Right ventricle myocardium superior (tissue), 1 donor: ENCODE results near the gene LOXL4. TPM values are rescaled to one million over a fixed set of nuclear protein-coding genes. Genes with fewer than 3 reads are reported as not detected.

Source experiments
- ATAC-seq: fragments of 200-7000 bp; cut with Tn5 transposase; one replicate; pipeline ENCODE4 v1.9.1; 2020; ENCODE audit warnings: mild to moderate bottlenecking; ENCODE audit not compliant: poor library complexity
- DNase-seq: peaks from one replicate; pipeline ENCODE4 v3.0.0-alpha.2; 2020
- intact Hi-C: fragments of 100-400 bp; cut with DNase I; formaldehyde crosslinking; loops from one replicate; pipeline ENCODE4 v1.11.2; 2022
- total RNA-seq: library from RNA; stranded (reverse); fragmentation: NEBNext Ultra II Directional; extraction: Animal tissue kit (Norgen Biotek cat#: 25700); gene quantifications from one replicate; pipeline ENCODE4 v1.2.1, GENCODE V29; 2021
- donor health status: DM: no; HTN: yes; CAD: no; lungs with severe emphysema.

The LOXL4 gene
- total RNA-seq, 1 donor from 2014 or later = 0.51 TPM

DNA sequence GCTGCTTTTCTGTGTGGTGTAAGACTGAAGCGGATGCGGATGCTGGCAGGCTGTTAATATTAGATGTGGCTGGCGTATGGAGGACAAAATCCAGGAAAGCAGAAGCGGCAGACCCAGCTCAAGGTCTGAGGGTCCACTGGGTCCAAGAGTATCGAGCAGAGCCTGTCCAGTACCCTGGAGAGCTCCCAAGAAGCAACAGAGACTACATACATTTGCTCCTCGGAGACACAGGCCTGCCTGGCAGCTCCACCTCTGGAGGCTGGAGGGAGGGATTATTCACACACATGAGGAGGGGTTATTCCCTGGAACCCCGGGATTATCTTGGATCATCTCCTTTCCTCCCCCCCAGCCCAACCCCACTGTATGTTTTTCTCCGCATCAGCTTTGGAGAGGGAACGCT, 31.3 kb upstream of the LOXL4 start:
- DNase-seq = no peak
- no peak for ATAC-seq
- intact Hi-C loops = no loop called here

DNA sequence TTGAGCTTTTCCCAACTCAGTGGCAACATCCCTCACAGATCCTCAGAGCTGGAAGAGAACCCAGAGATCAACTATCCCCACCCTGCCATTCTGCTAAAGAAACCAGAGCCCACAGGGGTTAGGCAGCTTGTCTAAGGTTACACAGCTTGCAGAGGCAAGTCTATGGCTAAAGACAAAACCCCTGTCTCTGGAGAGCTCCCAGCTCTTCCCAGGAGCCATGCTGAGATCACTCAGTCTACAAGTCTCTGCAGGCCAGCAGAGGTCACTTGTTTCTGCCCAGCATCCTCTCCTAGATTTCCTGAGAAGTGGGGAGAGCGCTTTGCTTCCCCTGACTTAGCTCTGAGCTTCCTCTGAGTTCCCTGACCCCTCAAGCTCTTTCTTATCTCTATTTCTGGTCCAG, 28.5 kb upstream of the LOXL4 start:
- no peak for ATAC-seq
- no peak for DNase-seq

DNA sequence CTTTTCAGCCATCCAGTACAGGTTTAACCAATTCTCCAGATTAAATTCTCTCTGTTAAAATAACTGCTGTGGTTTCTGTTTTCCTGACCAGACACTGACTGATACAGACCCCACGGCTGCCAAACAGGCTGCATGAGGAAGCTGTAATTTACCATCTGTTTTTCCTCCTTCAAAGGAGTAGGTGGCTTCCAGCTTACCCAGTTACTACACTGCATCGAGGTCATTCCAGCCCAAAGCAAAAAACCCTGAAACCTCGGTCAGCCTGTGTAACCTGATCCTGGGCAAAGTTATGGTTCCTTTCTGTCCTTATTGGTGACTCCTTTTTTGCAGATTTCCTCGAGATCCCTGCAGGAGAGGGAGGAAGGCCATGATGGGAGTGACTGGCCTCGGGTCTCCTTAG, 27.9 kb upstream of the LOXL4 start:
- DNase-seq = no peak
- intact Hi-C loops = no loop called here
- ATAC-seq = no peak

More for the DNA sequence above, 28.5 kb upstream of the LOXL4 start:
- intact Hi-C loops = no loop called here

DNA sequence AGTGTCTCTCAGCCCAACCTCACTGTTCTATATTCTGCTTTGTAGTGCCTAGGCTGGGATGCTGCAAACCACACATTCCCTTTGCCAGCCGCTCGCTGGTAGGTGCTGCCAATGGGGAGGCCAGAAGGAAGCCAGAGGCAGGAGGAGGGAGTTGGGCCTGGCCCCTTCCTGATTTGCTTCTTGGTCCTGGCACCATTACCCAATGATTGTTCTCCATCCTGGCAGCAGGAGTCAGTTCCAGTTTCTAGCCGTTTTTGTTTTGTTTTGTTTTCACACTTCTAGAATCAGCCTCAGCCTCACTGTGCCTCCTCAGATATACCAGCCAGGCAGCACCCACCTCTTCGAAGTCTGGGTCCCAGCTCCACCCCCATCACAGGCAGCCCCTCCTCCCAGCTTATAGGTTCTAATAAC, 27.4 kb upstream of the LOXL4 start:
- peak; percentile 23 for ATAC-seq
- intact Hi-C loops = no loop called here

DNA sequence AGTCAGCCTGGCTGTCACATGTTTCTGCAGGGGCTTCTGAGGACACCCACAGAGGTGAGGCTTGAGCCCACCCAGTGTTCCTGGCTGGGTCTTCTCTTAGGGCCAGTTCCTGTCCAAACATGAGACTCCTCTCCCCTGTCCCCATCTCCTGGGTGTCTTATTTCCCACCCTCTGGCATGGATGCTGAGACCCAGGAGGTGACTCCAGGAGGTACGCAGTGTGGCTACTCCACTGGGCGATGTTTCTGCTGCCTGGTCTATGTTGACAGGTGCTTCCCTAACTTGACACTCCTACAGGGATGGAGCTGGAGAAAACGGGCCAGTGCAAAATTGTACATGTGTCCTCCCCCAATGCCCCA, 26.3 kb upstream of the LOXL4 start:
- intact Hi-C loops = no loop called here
- DNase-seq = no peak
- ATAC-seq = no peak

More for the DNA sequence above, 27.4 kb upstream of the LOXL4 start:
- no peak for DNase-seq

DNA sequence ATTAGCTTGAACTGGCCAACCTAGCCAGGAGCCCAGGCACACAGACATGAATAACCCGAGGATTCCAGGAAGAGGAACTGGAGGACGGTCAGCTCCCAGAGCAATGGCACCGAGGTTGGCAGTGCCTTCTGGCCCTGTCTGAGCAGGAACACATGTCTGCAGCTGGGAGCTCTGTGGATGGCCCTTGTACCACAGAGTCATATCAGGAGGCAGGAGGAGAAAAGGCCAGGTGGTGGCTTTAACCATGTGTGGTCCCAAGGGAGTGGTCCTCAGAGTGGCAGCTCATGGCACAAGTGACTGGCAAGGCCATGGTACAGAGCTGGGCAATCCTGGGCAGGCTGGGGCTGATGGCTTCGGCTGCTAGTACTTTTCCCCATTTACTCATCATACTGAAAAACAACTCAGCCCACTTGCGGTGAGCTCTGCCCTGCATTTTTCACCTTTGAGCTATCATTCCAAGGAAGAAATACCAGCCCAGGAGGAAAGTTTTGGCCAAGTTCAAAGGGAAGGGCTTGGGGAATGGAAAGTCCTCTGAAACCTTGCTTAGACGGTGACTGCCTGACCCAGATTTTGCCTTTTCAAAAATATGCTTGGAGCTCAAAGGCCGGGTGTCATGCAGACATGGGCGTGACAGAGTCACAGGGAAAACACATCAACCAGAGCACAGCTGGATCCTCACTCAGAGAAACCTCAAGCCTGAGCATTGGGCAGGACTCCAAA, 25.7 kb upstream of the LOXL4 start:
- DNase-seq (no peak), ATAC-seq (peak; percentile 66)
- intact Hi-C loops = no loop called here

DNA sequence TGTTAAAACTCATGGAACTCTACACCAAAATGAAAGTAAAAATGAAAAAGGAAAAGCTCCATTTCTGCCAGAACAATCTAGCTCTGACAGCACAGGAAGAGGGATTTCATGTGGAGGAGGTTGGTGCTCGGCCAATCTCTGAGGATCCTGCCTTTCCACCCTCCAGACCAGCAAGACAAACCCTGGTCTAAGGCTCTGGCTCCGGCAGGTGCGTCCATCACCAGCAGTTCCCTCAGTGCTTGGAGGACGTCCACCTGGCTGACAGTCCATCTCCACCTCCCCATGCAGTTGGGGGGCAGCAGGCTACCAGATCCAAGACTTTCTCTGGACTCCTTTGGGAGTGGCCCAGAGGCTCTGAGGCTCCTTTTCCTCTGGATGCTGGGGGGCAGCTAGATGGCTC, 25.0 kb upstream of the LOXL4 start:
- DNase-seq (no peak), ATAC-seq (peak; percentile 47)
- intact Hi-C loops = no loop called here

DNA sequence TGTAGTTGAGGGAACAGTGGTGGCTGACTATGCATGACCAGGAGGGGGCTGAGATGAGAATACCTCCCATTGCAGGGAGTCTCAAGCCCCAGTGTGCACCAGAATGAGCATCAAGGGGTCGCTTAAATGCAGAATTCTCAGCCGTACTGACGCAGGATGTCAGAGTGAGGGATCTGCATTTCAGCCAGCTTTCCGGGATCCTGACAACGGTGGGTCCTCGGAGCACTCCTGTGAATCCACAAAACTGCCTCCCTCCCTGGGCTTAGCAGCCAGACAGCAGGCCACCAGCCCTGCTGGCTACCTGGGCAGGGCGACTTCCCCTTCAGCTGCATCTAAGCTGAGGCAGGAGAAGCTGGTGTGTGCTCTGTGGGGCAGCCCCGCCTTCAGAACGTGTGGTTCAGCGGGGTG, 21.8 kb upstream of the LOXL4 start:
- ATAC-seq (no peak), DNase-seq (no peak)
- intact Hi-C loops = no loop called here

DNA sequence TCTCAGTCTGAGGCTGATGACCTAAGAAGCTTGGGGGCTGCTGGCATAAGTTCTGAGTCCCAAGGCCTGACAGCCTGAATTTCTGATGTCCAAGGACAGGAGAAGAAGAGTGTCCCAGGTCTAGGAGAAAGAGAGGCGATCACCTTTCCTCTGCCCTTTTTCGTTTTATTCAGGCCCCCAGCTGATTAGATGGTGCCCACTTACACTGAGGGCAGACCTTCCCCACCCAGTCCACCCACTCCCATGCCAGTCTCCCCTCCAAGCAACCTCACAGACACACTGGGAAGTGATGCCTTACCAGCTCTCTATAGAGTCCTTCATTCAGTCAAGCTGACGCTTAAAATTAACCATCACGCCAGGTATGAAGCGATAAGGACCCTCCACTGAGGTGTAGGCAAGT, 19.3 kb upstream of the LOXL4 start:
- intact Hi-C loops = no loop called here
- ATAC-seq (no peak), DNase-seq (no peak)

DNA sequence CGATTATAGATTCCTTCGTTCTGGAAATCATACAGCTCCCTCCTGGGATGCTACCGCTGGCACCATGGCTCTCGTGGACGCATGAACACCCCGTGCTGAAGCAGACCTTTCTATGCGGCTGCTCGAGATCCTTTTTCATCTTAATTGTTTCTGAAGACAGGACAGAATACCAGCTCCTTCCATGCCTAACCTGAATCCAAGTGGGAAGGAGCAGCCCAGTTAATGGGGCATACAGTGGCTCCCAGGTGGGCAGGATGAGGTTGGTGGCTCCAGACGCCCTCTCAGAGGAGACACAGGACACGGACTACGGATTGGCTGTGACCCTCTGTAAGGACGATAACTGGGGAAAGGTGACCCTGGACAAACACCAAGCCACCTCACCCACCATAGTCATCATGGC, 18.4 kb upstream of the LOXL4 start:
- intact Hi-C loops = no loop called here
- DNase-seq (no peak), ATAC-seq (no peak)

DNA sequence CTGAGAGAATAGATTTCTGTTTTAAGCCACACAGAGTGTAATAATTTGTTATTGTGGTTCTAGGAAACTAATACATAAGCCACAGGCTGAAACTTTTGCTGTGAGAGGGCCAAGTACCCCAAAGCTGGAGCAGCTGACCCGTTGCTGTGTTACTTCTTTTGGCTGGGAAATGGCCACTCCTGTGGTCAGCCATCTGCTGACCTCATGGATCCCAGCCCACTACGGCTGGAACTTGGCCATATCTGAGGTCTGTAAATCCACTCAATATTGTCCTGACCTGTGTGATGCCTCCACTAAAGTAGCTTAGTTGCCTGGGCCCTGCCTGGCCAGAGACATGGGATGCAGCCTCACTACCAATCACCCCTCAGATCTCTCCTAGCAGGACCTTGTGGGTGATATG, 17.4 kb upstream of the LOXL4 start:
- DNase-seq = no peak
- intact Hi-C loops = no loop called here
- no peak for ATAC-seq

DNA sequence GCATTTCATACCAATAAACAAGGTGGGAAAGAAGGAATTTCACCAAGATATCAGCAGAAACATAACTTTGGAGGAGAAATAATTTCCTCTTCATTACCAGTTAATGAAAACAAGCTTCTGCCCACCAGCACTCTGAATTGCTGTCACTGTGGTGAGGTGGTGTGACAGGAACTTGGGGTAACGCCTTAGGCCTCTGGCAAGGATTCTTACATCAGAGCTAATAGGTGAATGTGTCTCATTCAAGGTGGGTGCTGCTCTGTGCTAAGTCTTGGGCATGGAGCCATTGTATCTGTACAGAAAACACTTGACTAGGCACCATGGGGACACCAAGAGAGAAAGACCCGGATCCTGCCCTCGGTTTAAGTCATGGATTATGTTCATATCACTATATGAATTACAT, 8.3 kb upstream of the LOXL4 start:
- intact Hi-C loops = no loop called here
- no peak for DNase-seq
- no peak for ATAC-seq

DNA sequence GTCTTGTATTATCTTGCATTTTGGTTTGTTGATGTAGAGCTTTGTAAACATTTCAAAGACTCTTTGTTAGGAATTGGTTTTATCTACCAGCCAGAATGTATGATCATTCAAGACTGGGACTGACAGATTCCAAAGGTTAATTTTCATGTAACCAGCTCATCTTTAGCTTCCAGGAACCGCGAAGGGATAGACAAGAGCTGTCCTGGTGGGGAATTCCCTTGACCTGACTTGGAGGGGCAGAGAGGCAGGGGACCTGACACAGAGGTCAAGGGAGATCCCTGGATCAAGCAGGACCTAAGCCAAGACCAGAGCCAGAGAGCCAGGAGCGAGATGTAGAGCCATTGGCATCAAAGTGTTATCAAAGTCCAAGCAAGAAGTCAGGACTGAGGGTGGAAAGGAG, 6.6 kb upstream of the LOXL4 start:
- intact Hi-C loops = no loop called here
- ATAC-seq (no peak), DNase-seq (no peak)

DNA sequence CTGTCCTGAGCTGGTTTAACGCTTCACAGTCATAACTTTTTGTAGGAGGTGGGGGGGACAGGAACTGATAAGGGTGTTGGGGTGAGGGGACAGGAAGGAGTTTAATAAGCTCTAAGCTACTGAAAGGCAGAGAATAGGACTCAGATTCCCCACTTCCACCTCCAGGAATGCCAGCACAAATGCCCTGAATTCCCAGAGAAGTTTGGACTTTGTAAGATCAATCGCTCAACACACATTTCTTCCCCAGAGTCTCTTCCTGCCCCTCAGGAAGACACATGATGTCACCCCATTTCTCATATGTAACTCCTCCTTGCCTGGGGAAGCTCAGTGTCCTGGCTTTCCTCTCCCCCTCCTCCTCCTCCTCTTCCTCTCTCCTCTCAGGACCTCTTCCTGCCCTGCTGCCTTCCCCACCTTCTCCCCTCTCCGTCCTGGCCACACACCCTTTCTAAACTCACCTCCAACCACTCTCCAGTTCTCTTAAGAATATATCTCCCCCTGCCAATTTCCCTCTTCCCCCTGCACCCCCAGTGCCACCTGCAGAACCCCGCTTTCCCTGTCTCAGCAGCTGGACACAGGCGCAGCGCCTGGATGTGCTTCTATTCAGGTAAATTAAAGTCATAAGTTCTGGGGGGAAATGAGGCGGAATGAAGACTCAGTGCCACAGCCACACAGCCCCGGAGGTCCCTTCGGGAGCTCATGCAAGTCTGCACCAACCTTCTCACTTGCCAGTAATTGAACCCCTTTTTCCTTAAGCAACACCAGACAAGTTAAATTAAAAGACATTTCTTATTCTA, 5.3 kb upstream of the LOXL4 start:
- DNase-seq (no peak), ATAC-seq (no peak)
- intact Hi-C loops = no loop called here

DNA sequence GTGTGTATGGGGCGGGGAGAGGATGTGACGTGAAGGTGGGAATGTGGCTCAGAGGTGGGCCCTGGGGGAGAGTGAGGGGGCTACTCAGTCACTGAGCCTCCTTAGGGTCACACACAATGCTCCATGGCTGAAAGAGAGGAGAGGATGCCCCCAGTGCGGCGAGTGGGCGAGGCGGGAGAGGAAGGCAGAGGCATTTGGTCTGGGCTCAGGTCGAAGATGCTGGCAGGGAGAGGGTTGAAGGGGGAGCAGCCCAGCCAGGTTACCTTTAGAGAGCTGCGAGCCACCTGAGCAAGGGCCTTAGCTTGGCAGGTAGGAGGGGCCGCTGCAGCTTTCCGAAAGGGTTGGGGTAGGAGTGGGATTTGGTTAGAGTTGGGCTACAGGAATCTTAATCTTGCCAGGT, 4.7 kb upstream of the LOXL4 start:
- ATAC-seq (no peak), DNase-seq (no peak)
- intact Hi-C loops = no loop called here

DNA sequence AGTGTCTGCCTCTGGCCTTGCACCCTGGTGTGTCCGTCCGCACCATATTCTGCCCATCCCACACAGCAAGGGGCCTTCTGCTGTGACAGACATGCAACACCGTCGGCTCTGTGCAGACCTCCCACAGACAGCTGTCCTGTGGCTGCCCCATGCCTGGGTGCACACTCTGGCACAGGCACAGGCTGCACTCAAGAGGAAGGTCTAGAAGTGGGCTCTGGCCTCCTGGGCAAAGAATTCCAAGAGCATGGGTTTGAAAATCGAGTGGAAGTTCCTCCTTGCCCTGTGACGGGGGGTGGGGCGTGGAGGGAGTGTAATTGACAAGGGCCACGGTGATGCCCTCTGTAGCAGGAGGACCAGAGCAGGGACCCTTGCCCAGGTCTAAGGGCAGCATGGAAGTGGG, 4.3 kb upstream of the LOXL4 start:
- no peak for DNase-seq
- ATAC-seq = no peak
- intact Hi-C loops = no loop called here

DNA sequence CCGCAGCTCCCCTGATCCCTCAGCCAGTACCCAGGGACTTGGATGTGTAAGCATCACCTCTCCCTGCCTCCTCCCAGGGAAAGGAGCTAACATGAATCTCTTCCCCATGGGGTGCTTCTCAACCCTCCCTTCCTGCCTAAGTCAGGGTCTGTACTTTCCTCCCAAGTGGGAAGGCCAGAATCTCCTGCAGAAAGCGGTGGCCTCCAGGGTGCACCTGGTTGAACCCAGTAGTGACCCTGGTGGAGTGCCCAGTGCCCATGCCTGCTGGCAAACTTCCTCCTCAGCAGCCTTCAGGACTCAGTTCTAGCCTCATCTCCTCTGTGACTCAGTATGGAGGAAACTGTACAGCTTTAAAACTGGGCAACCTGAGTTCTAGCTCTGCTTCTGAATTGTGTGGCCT, 2.8 kb upstream of the LOXL4 start:
- intact Hi-C loops = no loop called here
- ATAC-seq (no peak), DNase-seq (no peak)

DNA sequence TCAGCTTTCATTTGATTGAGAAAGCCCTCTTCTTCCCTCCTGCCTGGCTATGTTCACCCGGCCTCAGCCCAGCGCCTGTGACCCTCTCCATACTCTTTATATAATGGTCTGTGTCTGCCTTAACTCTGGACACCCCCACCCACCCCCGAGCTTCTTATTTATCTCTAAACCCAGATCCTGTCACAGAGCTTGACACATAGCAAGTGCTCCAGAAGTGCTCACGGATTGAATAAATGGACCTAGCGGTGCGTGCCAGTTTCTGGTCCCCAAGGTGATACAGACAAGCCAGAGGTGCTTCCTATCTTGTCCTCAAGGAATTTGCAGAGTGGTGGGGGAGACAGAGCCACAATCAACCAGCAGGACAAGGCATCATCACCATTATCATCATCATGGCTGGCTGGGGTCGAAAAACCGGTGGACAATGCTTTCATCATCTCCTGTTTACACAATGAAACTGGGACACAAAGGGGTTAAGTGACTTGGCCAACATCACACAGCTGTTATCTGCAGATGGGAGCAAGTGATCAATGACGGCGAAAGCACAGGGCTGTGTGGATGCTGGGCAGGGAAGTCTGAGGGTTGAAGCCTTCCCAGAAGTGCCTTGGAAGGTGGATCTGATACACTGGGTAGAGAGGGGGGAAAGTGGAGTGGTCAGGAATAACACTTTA, 2.2 kb upstream of the LOXL4 start:
- intact Hi-C loops = no loop called here
- no peak for DNase-seq
- no peak for ATAC-seq

DNA sequence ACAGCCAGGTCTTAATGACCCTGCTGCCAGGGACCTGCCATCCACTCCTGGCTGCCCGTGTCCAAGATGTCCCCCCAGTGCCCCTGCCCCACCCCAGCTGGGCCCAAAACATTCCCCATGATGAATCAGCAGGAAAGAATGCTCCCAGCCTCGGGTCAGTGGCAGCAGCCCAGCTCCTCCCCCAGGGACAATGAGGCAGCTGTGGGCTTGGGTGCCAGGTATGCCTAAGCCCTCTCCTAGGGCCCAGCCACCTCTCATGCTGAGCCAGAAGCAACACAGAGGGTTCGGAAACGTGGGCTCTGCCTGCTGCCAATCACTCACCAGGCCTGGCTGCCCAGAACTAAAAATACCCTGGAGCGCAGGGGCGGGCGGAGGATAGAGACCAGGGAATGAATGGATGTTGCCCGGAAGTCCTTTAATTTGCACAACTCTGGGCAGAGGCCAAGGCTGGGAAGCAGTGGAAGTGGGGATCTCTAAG, 1.5 kb upstream of the LOXL4 start:
- peak; percentile 90 for ATAC-seq
- intact Hi-C loops = loop anchor here (5.0 kb wide), 1 partner anchor 38 kb away; no protein-coding TSS in a partner anchor
- DNase-seq = peak; percentile 89
